ENCODE data around the gene CDH22.

The CDH22 gene

GRCh38 chr20:46168438-46168837, 139.9 kb downstream of the CDH22 start:
- Histone ChIP-seq H3K36me3 (ENCODE audit: control insufficient read depth in 1 of 2, insufficient read depth in 2 of 2, low read length in 2 of 2) (no peaks in the 10 kb centered on the region), H3K27me3 (ENCODE audit: control insufficient read depth in 1 of 2, insufficient read depth in 2 of 2, low read length in 2 of 2) (peaks cover 5 to 21% of the 10 kb centered on the region in 2 donors), H3K9ac (ENCODE audit: low read depth in 1 of 2, low read length in 2 of 2) (no peak overlapping the region)

GRCh38 chr20:46167080-46167479, 141.2 kb downstream of the CDH22 start:
- Histone ChIP-seq H3K27ac (ENCODE audit: low read depth, low read length) (no peak overlapping the region), H3K27me3 (ENCODE audit: control insufficient read depth in 1 of 2, insufficient read depth in 2 of 2, low read length in 2 of 2) (peaks cover 5 to 17% of the 10 kb centered on the region in 2 donors), H3K9me3 (ENCODE audit: control insufficient read depth in 1 of 2, low read length in 2 of 2) (peaks cover 0 to 4% of the 10 kb centered on the region in 2 donors), H3K9ac (ENCODE audit: low read depth in 1 of 2, low read length in 2 of 2) (no peak overlapping the region), H3K4me3 (ENCODE audit: low read depth in 1 of 2, low read length in 2 of 2) (no peak overlapping the region), H3K4me1 (ENCODE audit: control insufficient read depth in 1 of 2, insufficient read depth in 2 of 2, low read length in 2 of 2) (no peaks in the 10 kb centered on the region), H3K36me3 (ENCODE audit: control insufficient read depth in 1 of 2, insufficient read depth in 2 of 2, low read length in 2 of 2) (no peaks in the 10 kb centered on the region)

More at GRCh38 chr20:46168438-46168837, 139.9 kb downstream of the CDH22 start:
- no peak overlapping the region for H3K27ac ChIP-seq (ENCODE audit: low read depth, low read length)
- no peaks in the 10 kb centered on the region for H3K4me1 ChIP-seq (ENCODE audit: control insufficient read depth in 1 of 2, insufficient read depth in 2 of 2, low read length in 2 of 2)
- H3K9me3 ChIP-seq (ENCODE audit: control insufficient read depth in 1 of 2, low read length in 2 of 2) = peaks cover 0 to 4% of the 10 kb centered on the region in 2 donors
- H3K4me3 ChIP-seq (ENCODE audit: low read depth in 1 of 2, low read length in 2 of 2) = no peak overlapping the region

GRCh38 chr20:46164254-46164653, 144.0 kb downstream of the CDH22 start:
- peaks cover 0 to 4% of the 10 kb centered on the region in 2 donors for H3K9me3 ChIP-seq (ENCODE audit: control insufficient read depth in 1 of 2, low read length in 2 of 2)
- H3K27ac ChIP-seq (ENCODE audit: low read depth, low read length) = no peak overlapping the region
- no peaks in the 10 kb centered on the region for H3K4me1 ChIP-seq (ENCODE audit: control insufficient read depth in 1 of 2, insufficient read depth in 2 of 2, low read length in 2 of 2)
- no peaks in the 10 kb centered on the region for H3K36me3 ChIP-seq (ENCODE audit: control insufficient read depth in 1 of 2, insufficient read depth in 2 of 2, low read length in 2 of 2)
- H3K27me3 ChIP-seq (ENCODE audit: control insufficient read depth in 1 of 2, insufficient read depth in 2 of 2, low read length in 2 of 2) = peaks cover 5 to 16% of the 10 kb centered on the region in 2 donors
- H3K4me3 ChIP-seq (ENCODE audit: low read depth in 1 of 2, low read length in 2 of 2) = no peak overlapping the region
- H3K9ac ChIP-seq (ENCODE audit: low read depth in 1 of 2, low read length in 2 of 2) = no peak overlapping the region

- Histone ChIP-seq H3K9me3 (ENCODE audit: control insufficient read depth in 1 of 2, low read length in 2 of 2) (peaks cover 0 to under 1% of the 10 kb centered on the region in 2 donors), H3K4me1 (ENCODE audit: control insufficient read depth in 1 of 2, insufficient read depth in 2 of 2, low read length in 2 of 2) (no peaks in the 10 kb centered on the region), H3K9ac (ENCODE audit: low read depth in 1 of 2, low read length in 2 of 2) (no peak overlapping the region), H3K4me3 (ENCODE audit: low read depth in 1 of 2, low read length in 2 of 2) (no peak overlapping the region), H3K27ac (ENCODE audit: low read depth, low read length) (no peak overlapping the region), H3K36me3 (ENCODE audit: control insufficient read depth in 1 of 2, insufficient read depth in 2 of 2, low read length in 2 of 2) (no peaks in the 10 kb centered on the region), H3K27me3 (ENCODE audit: control insufficient read depth in 1 of 2, insufficient read depth in 2 of 2, low read length in 2 of 2) (peaks cover 18 to 21% of the 10 kb centered on the region in 2 donors)
These were observed 146.4 kb downstream of the CDH22 start for GRCh38 chr20:46161921-46162320.

DNA sequence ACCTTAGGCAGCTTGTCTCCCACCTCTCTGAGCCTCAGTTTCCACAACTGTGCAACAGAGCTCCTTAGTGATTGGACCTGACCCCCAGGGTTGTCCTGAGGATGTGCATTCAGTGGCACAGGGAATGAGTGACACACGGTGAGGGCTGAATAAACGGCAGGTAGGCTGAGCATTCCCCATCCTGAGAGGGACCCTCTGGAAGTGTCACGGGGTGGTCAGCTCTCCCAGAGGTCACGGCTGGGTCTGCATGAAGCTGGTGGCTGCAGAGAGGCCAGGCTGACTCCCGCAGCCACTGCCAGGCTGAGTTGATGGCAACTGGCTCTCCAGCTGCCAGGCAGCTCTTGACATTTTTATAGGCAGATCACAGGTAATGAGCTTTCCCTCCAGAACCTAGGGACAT, 147.6 kb downstream of the CDH22 start:
- H3K9me3 ChIP-seq (ENCODE audit: control insufficient read depth in 1 of 2, low read length in 2 of 2) = no peaks in the 10 kb centered on the region
- H3K36me3 ChIP-seq (ENCODE audit: control insufficient read depth in 1 of 2, insufficient read depth in 2 of 2, low read length in 2 of 2) = no peaks in the 10 kb centered on the region
- no peak overlapping the region for H3K27ac ChIP-seq (ENCODE audit: low read depth, low read length)
- no peaks in the 10 kb centered on the region for H3K4me1 ChIP-seq (ENCODE audit: control insufficient read depth in 1 of 2, insufficient read depth in 2 of 2, low read length in 2 of 2)
- H3K4me3 ChIP-seq (ENCODE audit: low read depth in 1 of 2, low read length in 2 of 2) = no peak overlapping the region
- H3K9ac ChIP-seq (ENCODE audit: low read depth in 1 of 2, low read length in 2 of 2) = no peak overlapping the region
- H3K27me3 ChIP-seq (ENCODE audit: control insufficient read depth in 1 of 2, insufficient read depth in 2 of 2, low read length in 2 of 2) = peaks cover 18 to 24% of the 10 kb centered on the region in 2 donors

DNA sequence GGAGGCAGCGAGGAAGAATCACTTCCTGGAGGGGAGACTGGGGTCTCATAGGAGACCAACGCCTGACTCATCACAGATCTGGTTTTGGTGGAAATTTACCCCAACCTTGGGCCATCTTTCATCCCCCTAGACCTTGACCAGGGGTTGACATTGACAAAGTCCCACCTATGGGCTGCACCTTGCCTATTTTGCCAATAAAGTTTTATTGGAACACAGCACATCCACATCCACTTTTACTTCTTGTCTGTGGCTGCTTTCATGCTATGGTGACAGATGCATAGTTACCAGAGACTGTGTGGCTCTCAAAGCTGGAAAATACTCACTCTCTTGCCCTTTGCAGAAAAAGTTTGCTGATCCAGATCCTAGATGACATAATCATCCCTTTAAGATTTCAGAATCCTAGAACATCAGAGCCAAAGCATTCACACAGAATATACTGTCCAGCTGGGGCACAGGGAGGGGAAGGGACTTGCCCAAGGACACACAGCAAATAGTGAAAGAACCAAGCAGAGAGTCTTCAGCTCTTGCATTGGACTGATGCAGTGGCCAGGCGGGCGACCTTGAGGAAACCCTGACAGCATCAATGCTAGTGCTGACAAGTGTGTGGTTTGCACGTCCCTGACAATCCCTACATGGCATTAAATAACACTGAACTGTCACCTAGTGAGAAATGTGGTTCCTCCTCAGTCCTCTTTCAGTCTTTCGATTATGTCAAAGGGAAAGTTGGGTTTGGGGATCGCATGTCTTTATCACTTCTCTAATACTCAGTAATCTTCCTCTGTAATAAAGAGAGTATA, 149.0 kb downstream of the CDH22 start:
- H3K36me3 ChIP-seq (ENCODE audit: control insufficient read depth in 1 of 2, insufficient read depth in 2 of 2, low read length in 2 of 2) = no peaks in the 10 kb centered on the region
- peaks cover 18 to 20% of the 10 kb centered on the region in 2 donors for H3K27me3 ChIP-seq (ENCODE audit: control insufficient read depth in 1 of 2, insufficient read depth in 2 of 2, low read length in 2 of 2)
- no peak overlapping the region for H3K9ac ChIP-seq (ENCODE audit: low read depth in 1 of 2, low read length in 2 of 2)

GRCh38 chr20:46158476-46158987, 149.8 kb downstream of the CDH22 start:
- Histone ChIP-seq H3K36me3 (ENCODE audit: control insufficient read depth in 1 of 2, insufficient read depth in 2 of 2, low read length in 2 of 2) (no peaks in the 10 kb centered on the region), H3K27ac (ENCODE audit: low read depth, low read length) (no peak overlapping the region), H3K27me3 (ENCODE audit: control insufficient read depth in 1 of 2, insufficient read depth in 2 of 2, low read length in 2 of 2) (peaks cover 15 to 18% of the 10 kb centered on the region in 2 donors), H3K4me1 (ENCODE audit: control insufficient read depth in 1 of 2, insufficient read depth in 2 of 2, low read length in 2 of 2) (no peaks in the 10 kb centered on the region), H3K9me3 (ENCODE audit: control insufficient read depth in 1 of 2, low read length in 2 of 2) (no peaks in the 10 kb centered on the region), H3K9ac (ENCODE audit: low read depth in 1 of 2, low read length in 2 of 2) (no peak overlapping the region), H3K4me3 (ENCODE audit: low read depth in 1 of 2, low read length in 2 of 2) (no peak overlapping the region)

More for the DNA sequence above, 149.0 kb downstream of the CDH22 start:
- no peak overlapping the region for H3K27ac ChIP-seq (ENCODE audit: low read depth, low read length)
- H3K9me3 ChIP-seq (ENCODE audit: control insufficient read depth in 1 of 2, low read length in 2 of 2) = no peaks in the 10 kb centered on the region
- H3K4me3 ChIP-seq (ENCODE audit: low read depth in 1 of 2, low read length in 2 of 2) = no peak overlapping the region
- no peaks in the 10 kb centered on the region for H3K4me1 ChIP-seq (ENCODE audit: control insufficient read depth in 1 of 2, insufficient read depth in 2 of 2, low read length in 2 of 2)

DNA sequence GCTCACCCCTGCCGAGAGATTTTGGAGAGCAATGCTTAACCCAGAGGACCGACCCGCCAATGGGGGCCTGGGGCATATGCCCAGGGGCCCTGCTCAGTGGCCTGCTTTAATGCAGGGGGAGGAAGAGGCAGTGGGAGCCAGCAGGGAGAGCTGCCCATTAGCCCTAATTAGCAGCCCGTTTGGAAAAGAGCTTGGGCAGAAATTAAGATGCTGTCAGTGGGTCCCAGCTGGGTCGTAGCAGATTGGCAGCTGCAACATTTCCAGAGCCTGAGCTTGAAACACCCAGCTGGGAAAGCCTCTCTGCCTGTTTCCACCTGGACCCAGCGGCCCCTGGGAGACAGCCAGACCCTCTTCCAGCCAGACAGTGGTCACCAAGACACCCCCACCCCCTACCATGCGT, 150.7 kb downstream of the CDH22 start:
- Histone ChIP-seq H3K4me1 (ENCODE audit: control insufficient read depth in 1 of 2, insufficient read depth in 2 of 2, low read length in 2 of 2) (no peaks in the 10 kb centered on the region), H3K9me3 (ENCODE audit: control insufficient read depth in 1 of 2, low read length in 2 of 2) (no peaks in the 10 kb centered on the region), H3K36me3 (ENCODE audit: control insufficient read depth in 1 of 2, insufficient read depth in 2 of 2, low read length in 2 of 2) (no peaks in the 10 kb centered on the region), H3K4me3 (ENCODE audit: low read depth in 1 of 2, low read length in 2 of 2) (no peak overlapping the region), H3K9ac (ENCODE audit: low read depth in 1 of 2, low read length in 2 of 2) (no peak overlapping the region), H3K27ac (ENCODE audit: low read depth, low read length) (no peak overlapping the region), H3K27me3 (ENCODE audit: control insufficient read depth in 1 of 2, insufficient read depth in 2 of 2, low read length in 2 of 2) (peaks cover 16% of the 10 kb centered on the region in 2 donors)

- Histone ChIP-seq H3K9me3 (ENCODE audit: control insufficient read depth in 1 of 2, low read length in 2 of 2) (no peaks in the 10 kb centered on the region), H3K4me3 (ENCODE audit: low read depth in 1 of 2, low read length in 2 of 2) (no peak overlapping the region), H3K9ac (ENCODE audit: low read depth in 1 of 2, low read length in 2 of 2) (no peak overlapping the region), H3K27ac (ENCODE audit: low read depth, low read length) (no peak overlapping the region), H3K4me1 (ENCODE audit: control insufficient read depth in 1 of 2, insufficient read depth in 2 of 2, low read length in 2 of 2) (no peaks in the 10 kb centered on the region), H3K27me3 (ENCODE audit: control insufficient read depth in 1 of 2, insufficient read depth in 2 of 2, low read length in 2 of 2) (peaks cover 13 to 16% of the 10 kb centered on the region in 2 donors), H3K36me3 (ENCODE audit: control insufficient read depth in 1 of 2, insufficient read depth in 2 of 2, low read length in 2 of 2) (no peaks in the 10 kb centered on the region)
These were observed 151.2 kb downstream of the CDH22 start for GRCh38 chr20:46157076-46157592.

- Histone ChIP-seq H3K27ac (ENCODE audit: low read depth, low read length) (no peak overlapping the region), H3K27me3 (ENCODE audit: control insufficient read depth in 1 of 2, insufficient read depth in 2 of 2, low read length in 2 of 2) (peaks cover 13 to 16% of the 10 kb centered on the region in 2 donors), H3K4me3 (ENCODE audit: low read depth in 1 of 2, low read length in 2 of 2) (no peak overlapping the region), H3K36me3 (ENCODE audit: control insufficient read depth in 1 of 2, insufficient read depth in 2 of 2, low read length in 2 of 2) (no peaks in the 10 kb centered on the region), H3K9ac (ENCODE audit: low read depth in 1 of 2, low read length in 2 of 2) (no peak overlapping the region), H3K9me3 (ENCODE audit: control insufficient read depth in 1 of 2, low read length in 2 of 2) (no peaks in the 10 kb centered on the region), H3K4me1 (ENCODE audit: control insufficient read depth in 1 of 2, insufficient read depth in 2 of 2, low read length in 2 of 2) (no peaks in the 10 kb centered on the region)
These were observed 152.2 kb downstream of the CDH22 start for GRCh38 chr20:46156065-46156464.
